HG02571 (cell line): ENCODE data around the gene IL1RAP.
"Not testable (repeated sequence)": the region's sequence is repeated elsewhere in the genome, so short reads cannot be mapped to it uniquely, and the experiment has no call there.

Experiments used
- ATAC-seq: cut with Tn5 transposase; IDR thresholded peaks from one replicate; pipeline ENCODE4 v1.9.1; 2021; ENCODE audit warnings: mild to moderate bottlenecking, moderate library complexity; ENCODE audit not compliant: unreplicated experiment

The IL1RAP gene

DNA sequence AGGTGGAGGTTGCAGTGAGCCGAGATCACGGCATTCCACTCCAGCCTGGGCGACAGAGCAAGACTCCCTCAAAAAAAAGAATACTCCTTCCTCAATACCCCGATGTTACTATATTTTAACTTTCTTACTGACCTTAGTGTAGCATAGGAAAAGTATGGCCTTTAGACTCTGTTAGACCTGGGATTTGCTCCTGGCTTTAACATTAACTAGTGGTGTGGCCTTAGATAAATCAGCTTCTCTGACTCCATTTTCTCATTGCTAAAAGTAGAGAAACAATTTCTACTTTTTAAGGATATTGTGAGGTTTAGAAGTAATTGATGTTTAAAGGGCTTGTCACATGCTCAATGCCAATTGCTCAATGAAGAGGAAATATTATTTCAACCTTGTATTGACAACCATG lies 7.6 kb upstream of the IL1RAP start:
- no peak for ATAC-seq

DNA sequence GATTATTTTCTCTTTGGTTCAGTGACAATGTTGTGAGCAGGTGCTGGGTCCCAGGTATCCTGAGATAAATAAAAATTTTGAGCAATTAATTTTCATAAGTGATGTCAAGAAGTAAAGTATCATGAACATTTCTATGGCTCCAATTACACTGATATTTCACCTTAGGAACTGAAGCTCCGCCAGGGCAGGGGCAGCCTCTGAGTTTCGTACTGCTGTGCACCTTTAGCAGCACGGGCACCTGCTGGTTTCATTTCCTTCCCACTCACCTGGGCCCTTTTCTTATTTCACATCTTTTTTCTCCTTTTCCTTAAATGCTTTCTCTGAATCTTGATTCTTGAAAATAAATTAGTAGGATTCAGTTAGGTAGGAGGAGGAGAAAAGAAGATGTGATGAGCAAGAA lies 1.2 kb upstream of the IL1RAP start:
- ATAC-seq: no peak

DNA sequence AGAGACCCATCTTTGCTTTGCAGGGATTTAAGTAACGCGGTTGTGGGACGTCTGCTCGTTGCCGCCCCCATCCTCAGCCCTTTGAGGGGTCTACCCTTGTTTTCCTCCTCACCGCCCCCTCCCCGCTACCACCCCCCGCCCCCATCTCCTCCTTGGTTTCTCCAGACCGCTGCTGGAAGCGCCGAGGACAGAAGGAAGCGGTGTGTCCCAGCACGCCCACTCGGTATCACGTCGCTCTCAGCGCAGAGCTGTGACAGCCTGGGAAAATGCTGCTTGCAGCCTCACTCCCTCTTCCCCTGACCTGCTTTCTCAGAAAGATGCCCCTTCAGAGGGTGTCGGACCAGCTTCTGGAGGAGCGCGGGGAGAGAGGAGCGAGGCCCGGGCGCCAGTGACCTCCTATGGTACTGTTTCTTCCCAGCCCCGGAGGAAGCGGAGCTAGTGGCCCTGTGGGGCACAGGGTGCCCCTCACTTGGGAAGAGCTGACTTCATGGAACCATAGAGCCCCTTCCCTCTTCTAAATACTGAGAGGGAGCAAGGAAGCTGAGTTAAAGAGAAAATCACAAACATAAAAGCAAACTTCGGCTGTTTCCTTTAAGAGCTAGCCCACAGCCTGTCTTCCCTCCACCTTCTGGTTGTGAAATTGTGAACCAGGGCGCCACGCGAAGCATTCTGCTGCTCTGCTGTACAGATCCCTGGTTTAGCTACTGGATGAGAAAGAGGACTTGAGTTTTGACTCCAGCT lies 698 bp downstream of the IL1RAP start:
- no peak for ATAC-seq

DNA sequence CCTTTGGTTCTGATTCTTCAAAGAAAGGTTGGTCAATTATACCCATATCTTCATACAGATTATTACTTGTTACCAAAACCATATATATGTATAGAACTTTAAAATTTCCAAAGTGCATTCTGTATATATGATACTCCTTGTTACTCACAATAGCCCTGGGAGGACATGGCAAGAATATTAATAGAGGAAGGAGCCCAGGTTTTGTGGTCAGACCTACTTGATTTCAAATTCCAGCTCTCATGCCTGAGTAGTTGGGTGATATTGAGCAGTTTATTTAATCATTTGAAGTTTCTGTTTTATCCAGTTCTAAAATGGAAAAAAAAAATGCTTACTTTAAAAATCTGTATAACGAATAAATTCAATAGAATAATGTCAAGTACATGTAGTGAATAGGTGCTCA lies 2.5 kb downstream of the IL1RAP start:
- ATAC-seq: no peak

- no peak for ATAC-seq
Observed at GRCh38 chr3:190517687-190518086, 3.8 kb downstream of the IL1RAP start.

DNA sequence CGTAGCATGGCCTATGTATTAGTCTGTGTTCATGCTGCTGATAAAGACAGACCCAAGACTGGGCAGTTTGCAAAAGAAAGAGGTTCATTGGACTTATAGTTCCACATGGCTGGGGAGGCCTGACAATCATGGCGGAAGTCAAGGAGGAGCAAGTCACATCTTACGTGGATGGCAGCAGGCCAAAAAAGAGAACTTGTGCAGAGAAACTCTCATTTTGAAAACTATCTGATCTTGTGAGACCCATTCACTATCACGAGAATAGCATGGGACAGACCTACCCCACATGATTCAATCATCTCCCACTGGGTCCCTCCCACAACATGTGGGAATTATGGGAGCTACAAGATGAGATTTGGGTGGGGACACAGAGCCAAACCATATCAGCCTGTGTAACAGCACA lies 4.6 kb downstream of the IL1RAP start:
- ATAC-seq: not testable (repeated sequence)

DNA sequence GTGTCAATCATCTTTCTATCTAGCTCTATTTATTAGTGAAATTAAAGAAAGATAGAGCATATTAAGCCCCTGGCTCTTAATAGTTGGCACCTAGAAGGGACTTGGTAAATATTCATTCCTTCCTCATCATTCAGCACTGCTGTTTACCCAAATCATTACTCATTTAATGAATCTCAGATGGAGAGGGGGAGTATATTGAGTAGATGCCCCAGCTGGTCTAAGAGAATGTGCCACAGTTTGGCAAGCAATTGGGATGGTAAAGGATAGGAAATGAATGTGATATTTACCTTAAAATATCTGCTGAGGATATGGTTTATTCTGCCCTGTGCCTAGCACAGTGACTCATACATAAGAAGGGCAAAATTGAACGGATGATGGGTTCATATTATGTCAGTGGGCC lies 6.0 kb downstream of the IL1RAP start:
- no peak for ATAC-seq

DNA sequence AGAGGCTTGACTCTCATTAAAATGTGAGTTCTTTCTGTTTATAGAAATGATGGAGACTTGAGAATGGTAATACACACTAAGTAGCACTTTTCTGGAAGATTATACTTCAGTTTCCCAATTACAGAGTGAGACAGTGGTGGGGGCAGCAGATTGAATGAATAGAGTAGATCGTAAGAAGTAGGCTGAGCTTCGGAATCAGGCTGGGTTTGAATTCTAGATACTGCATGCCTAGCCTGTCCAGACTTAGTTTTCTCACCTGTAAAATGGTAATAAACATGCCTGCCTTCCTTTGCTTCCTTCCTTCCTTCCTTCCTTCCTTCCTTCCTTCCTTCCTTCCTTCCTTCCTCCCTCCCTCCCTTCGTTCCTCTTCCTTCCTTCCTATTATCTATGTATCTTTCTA lies 8.1 kb downstream of the IL1RAP start:
- ATAC-seq: no peak

DNA sequence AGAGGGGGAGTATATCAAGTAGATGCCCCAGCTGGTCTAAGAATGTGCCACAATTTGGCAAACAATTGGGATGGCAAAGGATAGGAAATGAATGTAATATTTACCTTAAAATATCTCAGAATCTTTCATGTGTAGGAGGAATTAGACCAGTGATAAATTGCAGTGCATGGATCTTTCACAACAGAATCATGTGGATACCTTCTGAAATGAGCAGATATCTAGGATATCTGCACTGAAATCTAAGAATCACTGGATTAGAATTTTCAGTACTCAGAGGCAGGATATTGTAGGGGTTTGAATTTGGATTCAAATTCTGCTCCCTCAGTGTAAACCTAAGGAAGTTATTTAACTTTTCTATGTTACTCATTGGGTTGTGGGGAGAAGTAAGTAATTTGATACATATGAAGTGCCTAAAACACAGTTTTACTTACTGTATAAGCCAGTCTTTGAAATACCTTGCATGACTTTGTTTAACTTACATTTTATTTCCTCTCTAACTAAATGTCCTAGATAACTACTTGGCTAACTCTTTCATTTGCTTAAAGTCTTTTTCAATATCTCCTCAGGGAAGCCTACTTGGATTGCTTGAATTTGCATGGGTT lies 8.8 kb downstream of the IL1RAP start:
- ATAC-seq: no peak

- ATAC-seq: no peak
Observed at GRCh38 chr3:190524942-190525341, 11.1 kb downstream of the IL1RAP start.

DNA sequence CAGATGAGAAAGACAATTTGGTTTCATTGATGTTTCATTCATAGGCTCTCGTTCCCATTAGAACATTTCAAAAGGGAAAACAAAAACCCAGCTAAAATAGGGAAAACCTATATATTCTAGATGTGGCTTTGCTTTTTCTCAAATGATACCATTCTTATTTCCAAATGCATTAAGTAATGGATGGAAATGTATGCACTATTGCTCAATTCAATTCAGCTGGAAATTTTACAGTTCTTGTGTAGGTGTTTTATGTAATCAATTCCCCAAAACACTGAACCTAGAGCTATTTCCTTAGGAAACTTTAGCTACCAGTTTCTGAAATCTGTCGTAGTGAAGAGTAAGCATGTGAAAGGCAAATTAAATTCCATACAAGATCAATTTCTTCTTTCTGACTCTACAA lies 11.7 kb downstream of the IL1RAP start:
- ATAC-seq: no peak

GRCh38 chr3:190526787-190527762 lies 13.2 kb downstream of the IL1RAP start:
- ATAC-seq: no peak

DNA sequence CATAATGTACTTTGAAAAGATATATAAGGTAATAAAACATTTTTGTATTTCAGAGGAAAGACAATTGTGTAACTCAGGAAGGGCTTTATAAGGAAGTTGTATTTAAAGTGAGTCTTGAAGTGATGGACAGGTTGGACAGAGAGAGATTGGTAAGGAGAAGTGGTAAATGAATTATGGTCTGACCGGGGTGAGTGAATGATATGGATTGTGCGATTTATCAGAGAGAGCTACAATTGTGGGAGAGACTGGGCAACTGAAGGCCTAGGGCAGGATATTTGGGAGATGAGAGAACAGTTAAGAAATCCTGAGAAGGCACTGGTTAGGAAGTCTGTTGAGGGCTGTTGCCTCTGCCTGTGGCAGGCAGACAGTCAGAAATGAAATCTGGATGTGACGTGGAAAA lies 14.8 kb downstream of the IL1RAP start:
- no peak for ATAC-seq

- no peak for ATAC-seq
Observed at GRCh38 chr3:190531406-190531805, 17.5 kb downstream of the IL1RAP start.

GRCh38 chr3:190532731-190533203 lies 18.9 kb downstream of the IL1RAP start:
- ATAC-seq: no peak

- no peak for ATAC-seq
Observed at GRCh38 chr3:190533511-190534281, 19.8 kb downstream of the IL1RAP start.

DNA sequence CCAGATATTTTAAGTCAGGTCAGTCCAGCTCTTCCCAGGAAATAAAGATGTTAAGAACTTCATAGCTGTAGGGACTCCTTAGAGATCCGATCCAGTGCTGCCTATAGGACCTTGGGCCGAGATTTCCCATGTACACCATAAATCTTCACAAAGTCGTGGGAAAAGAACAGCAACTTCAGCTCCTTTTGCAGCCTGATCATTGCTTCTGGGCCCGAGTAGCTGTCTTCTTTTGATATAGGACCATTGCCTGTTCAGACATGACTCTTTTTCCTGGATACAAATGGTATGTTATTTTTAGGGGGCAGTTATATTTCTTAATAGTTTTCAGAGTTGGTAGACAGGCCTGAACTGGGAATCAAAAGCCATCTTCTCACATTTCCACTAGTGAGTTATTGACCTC lies 20.5 kb downstream of the IL1RAP start:
- ATAC-seq: no peak

GRCh38 chr3:190534986-190535385 lies 21.1 kb downstream of the IL1RAP start:
- ATAC-seq: no peak

DNA sequence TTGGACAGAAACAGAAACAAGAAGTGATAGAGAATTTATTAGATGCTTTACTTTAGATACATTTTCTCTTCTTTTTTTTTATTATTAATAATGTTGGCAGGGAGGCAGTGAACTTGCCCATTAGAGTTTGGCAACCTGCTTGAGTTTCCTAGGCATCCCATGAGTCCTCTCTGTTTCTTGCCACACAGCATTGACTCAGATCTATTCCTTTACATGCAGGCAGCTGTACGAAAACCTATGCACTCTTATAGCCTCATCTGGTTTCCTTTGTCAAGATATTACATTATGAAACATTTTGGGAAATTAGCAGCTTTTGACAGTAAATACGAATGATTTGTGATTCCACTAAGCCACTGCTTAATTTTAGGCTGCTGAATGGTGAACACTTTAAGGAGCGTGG lies 23.3 kb downstream of the IL1RAP start:
- no peak for ATAC-seq

GRCh38 chr3:190538288-190538687 lies 24.4 kb downstream of the IL1RAP start:
- ATAC-seq: no peak

- ATAC-seq: no peak
Observed at GRCh38 chr3:190539526-190539925, 25.6 kb downstream of the IL1RAP start.
